HG03175 (cell line): Measurements from ENCODE around the gene ERAS.
"Not testable (repeated sequence)": the region's sequence is repeated elsewhere in the genome, so short reads cannot be mapped to it uniquely, and the experiment has no call there.

ENCODE experiments used
- ATAC-seq: cut with Tn5 transposase; IDR thresholded peaks from one replicate; pipeline ENCODE4 v1.9.1; 2021; ENCODE audit warnings: mild to moderate bottlenecking, moderate library complexity; ENCODE audit not compliant: unreplicated experiment

Gene ERAS

GRCh38 chrX:48831136-48831908 is 5.0 kb downstream of the ERAS start:
- no peak for ATAC-seq

- no peak for ATAC-seq
Measured at GRCh38 chrX:48831909-48832291, 5.6 kb downstream of the ERAS start.

- no peak for ATAC-seq
Measured at GRCh38 chrX:48833542-48834138, 7.3 kb downstream of the ERAS start.

GRCh38 chrX:48834383-48834709 is 8.0 kb downstream of the ERAS start:
- no peak for ATAC-seq

- no peak for ATAC-seq
Measured at GRCh38 chrX:48835524-48836329, 9.4 kb downstream of the ERAS start, which contains the start of gene PCSK1N. PCSK1N (minus strand) TSS chrX:48835610; CDS start chrX:48835532, 78 bp downstream.

- ATAC-seq: no peak
Measured at GRCh38 chrX:48839686-48840085, 13.4 kb downstream of the ERAS start.

- ATAC-seq: no peak
Measured at GRCh38 chrX:48848847-48849246, 22.5 kb downstream of the ERAS start.

- no peak for ATAC-seq
Measured at GRCh38 chrX:48852857-48853256, 26.5 kb downstream of the ERAS start.

- ATAC-seq: not testable (repeated sequence)
Measured at GRCh38 chrX:48853494-48853893, 27.2 kb downstream of the ERAS start.

GRCh38 chrX:48854121-48854804 is 27.9 kb downstream of the ERAS start:
- not testable (repeated sequence) for ATAC-seq

- no peak for ATAC-seq
Measured at GRCh38 chrX:48854898-48855297, 28.6 kb downstream of the ERAS start.

- no peak for ATAC-seq
Measured at GRCh38 chrX:48864210-48864609, 37.9 kb downstream of the ERAS start.

- not testable (repeated sequence) for ATAC-seq
Measured at GRCh38 chrX:48872017-48872416, 45.7 kb downstream of the ERAS start.

GRCh38 chrX:48876944-48877343 is 50.6 kb downstream of the ERAS start:
- ATAC-seq: not testable (repeated sequence)
